Fibroblast of lung (primary cell): ENCODE results near the gene EN2.

Experiments
- EZH2 ChIP-seq: IDR thresholded peaks from 2 replicates; pipeline ENCODE4 v1.5.1; 2012; ENCODE audit warnings: low read length, control low read depth, mild to moderate bottlenecking; ENCODE audit errors: missing control alignments
- TF ChIP-seq, protein P1 (sequence below), 2 donors: IDR thresholded peaks in 1 of 2; conservative IDR thresholded peaks in 1 of 2; 1 replicate in 1 of 2; 2 replicates in 1 of 2; pipeline ENCODE4 v1.5.1; 2011 to 2012; ENCODE audit warnings: low read length in 2 of 2, control low read depth in 1 of 2, inconsistent platforms in 1 of 2, low read depth in 1 of 2, mild to moderate bottlenecking in 1 of 2

DNA sequence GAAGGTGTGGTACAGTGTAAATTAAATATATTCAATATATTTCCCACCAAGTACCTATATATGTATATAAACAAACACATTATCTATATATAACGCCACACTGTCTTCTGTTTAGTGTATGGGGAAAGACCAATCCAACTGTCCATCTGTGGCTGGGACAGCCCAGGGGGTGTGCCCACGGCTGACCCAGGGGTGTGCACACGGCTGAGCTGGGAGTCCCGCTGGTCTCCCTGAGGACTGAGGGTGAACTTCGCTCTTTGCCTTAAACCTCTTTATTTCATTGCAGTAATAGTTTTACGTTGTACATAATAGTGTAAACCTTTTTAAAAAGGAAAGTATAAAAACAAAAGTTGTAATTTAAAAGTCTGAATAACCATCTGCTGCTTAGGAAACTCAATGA, 6.3 kb downstream of the EN2 start:
- TF ChIP-seq, protein P1, sequence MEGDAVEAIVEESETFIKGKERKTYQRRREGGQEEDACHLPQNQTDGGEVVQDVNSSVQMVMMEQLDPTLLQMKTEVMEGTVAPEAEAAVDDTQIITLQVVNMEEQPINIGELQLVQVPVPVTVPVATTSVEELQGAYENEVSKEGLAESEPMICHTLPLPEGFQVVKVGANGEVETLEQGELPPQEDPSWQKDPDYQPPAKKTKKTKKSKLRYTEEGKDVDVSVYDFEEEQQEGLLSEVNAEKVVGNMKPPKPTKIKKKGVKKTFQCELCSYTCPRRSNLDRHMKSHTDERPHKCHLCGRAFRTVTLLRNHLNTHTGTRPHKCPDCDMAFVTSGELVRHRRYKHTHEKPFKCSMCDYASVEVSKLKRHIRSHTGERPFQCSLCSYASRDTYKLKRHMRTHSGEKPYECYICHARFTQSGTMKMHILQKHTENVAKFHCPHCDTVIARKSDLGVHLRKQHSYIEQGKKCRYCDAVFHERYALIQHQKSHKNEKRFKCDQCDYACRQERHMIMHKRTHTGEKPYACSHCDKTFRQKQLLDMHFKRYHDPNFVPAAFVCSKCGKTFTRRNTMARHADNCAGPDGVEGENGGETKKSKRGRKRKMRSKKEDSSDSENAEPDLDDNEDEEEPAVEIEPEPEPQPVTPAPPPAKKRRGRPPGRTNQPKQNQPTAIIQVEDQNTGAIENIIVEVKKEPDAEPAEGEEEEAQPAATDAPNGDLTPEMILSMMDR (conservative IDR thresholded peaks at IDR 0.05 in 1 of 2, IDR thresholded peaks at IDR 0.05 in 1 of 2; ENCODE audit: low read depth in 1 of 2, low read length in 2 of 2): no peak
- TF ChIP-seq EZH2: no peak
